GM21786 (cell line): Measurements from ENCODE around the gene PTGER1.
A peak's percentile ranks its signal among the peaks of the same experiment; 100 is the strongest.
"Not testable (repeated sequence)": the region's sequence is repeated elsewhere in the genome, so short reads cannot be mapped to it uniquely, and the experiment has no call there.

ENCODE experiments used
- ATAC-seq: cut with Tn5 transposase; IDR thresholded peaks from one replicate; pipeline ENCODE4 v1.9.1; 2021; ENCODE audit not compliant: unreplicated experiment

The PTGER1 gene

GRCh38 chr19:14475251-14476073 lies at the start of gene PTGER1:
Gene PTGER1, minus strand, starts transcription at chr19:14475354. Its CDS starts 1,034 bp downstream, at chr19:14474320.
- ATAC-seq, result no peak

GRCh38 chr19:14520543-14520942 lies 45.4 kb upstream of the PTGER1 start:
- ATAC-seq, result no peak

DNA sequence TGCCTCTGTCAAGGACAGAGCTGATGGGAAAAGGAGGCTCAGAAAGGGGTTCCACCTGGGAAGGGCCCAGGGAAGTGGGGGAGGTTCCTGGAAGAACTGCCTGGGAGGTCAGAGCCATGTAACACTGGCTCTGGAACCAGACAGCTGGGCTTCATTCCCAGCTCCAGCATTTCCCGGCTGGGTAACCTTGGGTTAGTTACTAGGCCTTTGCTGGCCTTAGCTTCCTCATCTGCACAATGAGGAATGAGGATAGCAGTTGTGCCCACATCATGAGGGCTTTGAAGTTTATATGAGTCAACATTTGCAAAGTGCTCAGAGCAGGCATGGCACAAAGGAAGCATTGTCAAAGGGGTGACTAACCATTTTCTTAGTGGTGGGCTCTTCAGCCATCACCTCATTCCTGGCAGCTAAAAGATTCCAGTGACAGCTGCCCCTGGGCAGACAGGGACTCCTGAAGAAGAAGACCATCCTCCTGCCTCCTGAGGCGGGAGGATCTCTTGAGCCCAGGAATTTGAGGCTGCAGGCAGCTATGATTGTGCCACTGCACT lies 44.8 kb upstream of the PTGER1 start:
- ATAC-seq, result no peak

- ATAC-seq, result no peak
Observed at GRCh38 chr19:14519245-14519859, 44.2 kb upstream of the PTGER1 start.

- ATAC-seq, result peak; percentile 53
Observed at GRCh38 chr19:14517840-14518505, 42.8 kb upstream of the PTGER1 start, which contains the start of gene DNAJB1. Gene DNAJB1, minus strand, starts transcription at chr19:14518397. Its CDS starts 48 bp downstream, at chr19:14518349.

GRCh38 chr19:14517446-14517839 lies 42.3 kb upstream of the PTGER1 start:
- ATAC-seq, result no peak

DNA sequence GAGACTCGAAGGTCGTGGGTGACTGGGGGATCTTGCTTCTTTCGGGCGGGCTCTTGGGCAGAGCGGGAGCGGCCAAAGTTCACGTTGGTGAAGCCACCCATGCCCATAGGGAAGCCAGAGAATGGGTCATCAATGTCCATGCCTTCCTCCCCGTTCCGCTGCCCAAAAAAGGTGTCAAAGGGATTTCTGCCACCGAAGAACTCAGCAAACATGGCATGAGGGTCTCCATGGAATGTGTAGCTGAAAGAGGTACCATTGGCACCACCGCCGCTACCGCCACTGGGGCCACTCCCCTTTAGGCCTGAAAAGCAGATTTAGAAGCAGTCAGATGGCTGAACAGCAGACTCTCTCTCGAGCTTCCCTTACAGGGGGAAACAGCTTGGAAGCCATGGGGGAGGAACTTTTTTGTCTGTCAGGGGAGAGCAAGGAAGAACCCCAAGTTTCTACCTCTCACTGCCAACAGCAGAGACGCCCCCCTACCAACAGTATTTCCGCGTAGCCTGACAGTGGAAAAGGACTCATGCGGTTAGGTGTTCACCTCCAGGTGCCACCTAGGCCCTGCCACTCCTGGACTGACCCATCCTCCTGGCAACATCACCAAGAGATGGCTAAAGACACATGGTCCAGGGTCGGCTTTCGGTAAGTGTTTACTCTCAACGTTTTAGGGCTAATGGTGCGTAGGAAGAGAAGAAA lies 41.7 kb upstream of the PTGER1 start:
- no peak for ATAC-seq

GRCh38 chr19:14516048-14516534 lies 40.9 kb upstream of the PTGER1 start:
- no peak for ATAC-seq

GRCh38 chr19:14515501-14516047 lies 40.4 kb upstream of the PTGER1 start:
- ATAC-seq, result no peak

GRCh38 chr19:14514215-14514863 lies 39.2 kb upstream of the PTGER1 start:
- no peak for ATAC-seq

- ATAC-seq, result no peak
Observed at GRCh38 chr19:14512406-14512961, 37.3 kb upstream of the PTGER1 start.

- ATAC-seq, result no peak
Observed at GRCh38 chr19:14511229-14511593, 36.1 kb upstream of the PTGER1 start.

- ATAC-seq, result no peak
Observed at GRCh38 chr19:14510311-14511228, 35.4 kb upstream of the PTGER1 start.

GRCh38 chr19:14507704-14508542 lies 32.8 kb upstream of the PTGER1 start:
- ATAC-seq, result no peak

GRCh38 chr19:14505488-14506239 lies 30.5 kb upstream of the PTGER1 start:
- no peak for ATAC-seq

- ATAC-seq, result not testable (repeated sequence)
Observed at GRCh38 chr19:14504575-14504974, 29.4 kb upstream of the PTGER1 start.

DNA sequence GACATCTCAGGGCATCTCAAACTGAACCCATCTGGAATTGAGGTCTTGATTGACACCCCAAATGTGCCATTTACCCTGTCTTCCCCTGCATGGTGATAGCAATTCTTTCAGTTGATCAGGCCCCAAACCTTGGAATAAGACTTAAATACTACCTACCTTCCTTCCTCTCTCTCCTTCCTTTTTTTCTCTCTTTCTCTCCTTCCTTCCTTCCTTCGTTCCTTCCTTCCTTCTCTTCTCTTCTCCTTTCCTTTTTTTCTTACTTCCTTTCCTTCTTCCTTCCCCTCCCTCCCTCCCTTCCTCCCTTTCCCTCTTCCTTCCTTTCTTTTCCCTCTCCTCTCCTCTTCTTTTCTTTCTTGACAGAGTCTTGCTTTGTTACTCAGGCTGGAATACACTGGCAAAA lies 28.1 kb upstream of the PTGER1 start:
- no peak for ATAC-seq
